GM18909 (cell line): ENCODE data around the gene FRMD3.

Experiments
- ATAC-seq: cut with Tn5 transposase; IDR thresholded peaks from one replicate; pipeline ENCODE4 v1.9.1; 2021; ENCODE audit warnings: mild to moderate bottlenecking; ENCODE audit not compliant: unreplicated experiment, poor library complexity

The FRMD3 gene

GRCh38 chr9:83538172-83538889, at the start of gene FRMD3:
Gene FRMD3 (minus strand): TSS chr9:83538401. CDS start chr9:83538231, 170 bp downstream.
- ATAC-seq = peak; percentile 73

- ATAC-seq = no peak
Measured at GRCh38 chr9:83584995-83585394, 46.8 kb upstream of the FRMD3 start.

- peak; percentile 69 for ATAC-seq
Measured at GRCh38 chr9:83583151-83584014, 45.2 kb upstream of the FRMD3 start.

GRCh38 chr9:83582029-83582428, 43.8 kb upstream of the FRMD3 start:
- no peak for ATAC-seq

- ATAC-seq = no peak
Measured at GRCh38 chr9:83574482-83574881, 36.3 kb upstream of the FRMD3 start.

GRCh38 chr9:83572524-83572923, 34.3 kb upstream of the FRMD3 start:
- no peak for ATAC-seq

GRCh38 chr9:83570359-83570758, 32.2 kb upstream of the FRMD3 start:
- no peak for ATAC-seq

GRCh38 chr9:83569326-83569725, 31.1 kb upstream of the FRMD3 start:
- ATAC-seq = peak; percentile 68

GRCh38 chr9:83563360-83563759, 25.2 kb upstream of the FRMD3 start:
- ATAC-seq = no peak

- ATAC-seq = no peak
Measured at GRCh38 chr9:83560169-83560826, 22.1 kb upstream of the FRMD3 start.

- no peak for ATAC-seq
Measured at GRCh38 chr9:83557771-83558170, 19.6 kb upstream of the FRMD3 start.

GRCh38 chr9:83557317-83557716, 19.1 kb upstream of the FRMD3 start:
- no peak for ATAC-seq

GRCh38 chr9:83554278-83554677, 16.1 kb upstream of the FRMD3 start:
- no peak for ATAC-seq

GRCh38 chr9:83544002-83544698, 5.9 kb upstream of the FRMD3 start:
- peak; percentile 95 for ATAC-seq

GRCh38 chr9:83538890-83539238, 663 bp upstream of the FRMD3 start:
- no peak for ATAC-seq

GRCh38 chr9:83537331-83538171, 650 bp downstream of the FRMD3 start:
- ATAC-seq = no peak

GRCh38 chr9:83536332-83536731, 1.9 kb downstream of the FRMD3 start:
- ATAC-seq = no peak

- no peak for ATAC-seq
Measured at GRCh38 chr9:83535736-83536135, 2.5 kb downstream of the FRMD3 start.

GRCh38 chr9:83533296-83533695, 4.9 kb downstream of the FRMD3 start:
- no peak for ATAC-seq

- no peak for ATAC-seq
Measured at GRCh38 chr9:83526901-83527300, 11.3 kb downstream of the FRMD3 start.
